ENCODE results near the gene FLCN. TPM values are rescaled to one million over a fixed set of nuclear protein-coding genes. Genes with fewer than 3 reads are reported as not detected.

Gene FLCN
- total and polyA plus RNA-seq, 2 of the 13 experiments (the other 11 are each of a cell fraction or from before 2014, with no cell fraction given) = 16.6 to 24.9 TPM

- TF ChIP-seq KIAA2018 (CRISPR knock-in tag; IDR thresholded peaks at IDR 0.05; ENCODE audit: borderline replicate concordance) (0 out of 2 replicates have a peak, but pooled peaks have one; percentile 12), RARA (CRISPR knock-in tag; IDR thresholded peaks at IDR 0.05) (0 out of 2 replicates have a peak, but pooled peaks have one; percentile 17), ZNF784 (CRISPR knock-in tag; IDR thresholded peaks at IDR 0.05; ENCODE audit: borderline replicate concordance) (no peak), SAP130 (CRISPR knock-in tag; IDR thresholded peaks at IDR 0.05; ENCODE audit: low read depth) (peak; percentile 61; the same call in 1 of the 2 replicates), FOXM1 (CRISPR knock-in tag; IDR thresholded peaks at IDR 0.05) (no peak), GABPB1 (CRISPR knock-in tag; IDR thresholded peaks at IDR 0.05) (0 out of 2 replicates have a peak, but pooled peaks have one; percentile 15), ZNF644 (CRISPR knock-in tag; IDR thresholded peaks at IDR 0.05; ENCODE audit: low read depth) (no peak), ZBTB7A (CRISPR knock-in tag; IDR thresholded peaks at IDR 0.05) (peak; percentile 84), CCDC6 (CRISPR knock-in tag; IDR thresholded peaks at IDR 0.05) (peak; percentile 22; the same call in 1 of the 2 replicates), ATM (IDR thresholded peaks at IDR 0.05; ENCODE audit: borderline replicate concordance) (no peak), ZNF687 (CRISPR knock-in tag; IDR thresholded peaks at IDR 0.05) (peak; percentile 50), NFIC (IDR thresholded peaks at IDR 0.05; ENCODE audit: low read length) (no peak), ZNF232 (CRISPR knock-in tag; IDR thresholded peaks at IDR 0.05; ENCODE audit: borderline replicate concordance) (peak; percentile 8), ZSCAN30 (CRISPR knock-in tag; IDR thresholded peaks at IDR 0.05) (peak; percentile 45; the same call in 1 of the 2 replicates), THAP8 (CRISPR knock-in tag; IDR thresholded peaks at IDR 0.05; ENCODE audit: borderline replicate concordance) (0 out of 2 replicates have a peak, but pooled peaks have one; percentile 24)
These were observed 31.4 kb downstream of the FLCN start (continued) for GRCh38 chr17:17205368-17206123.
